A673 (cell line): Measurements from ENCODE around the gene ADCY10.

Experiments used
- EZH2 ChIP-seq: fragments of 200-600 bp; sonication (generic); IDR thresholded peaks from 2 replicates; pipeline ENCODE4 v1.6.1; 2017; ENCODE audit warnings: borderline replicate concordance, low read depth, mild to moderate bottlenecking, mixed read lengths, antibody characterized with exemption, low read length; ENCODE audit not compliant: poor library complexity, severe bottlenecking
- TF ChIP-seq, protein P1 (sequence below): fragments of 300-800, 200-600 bp; sonication (generic); conservative IDR thresholded peaks from 2 replicates; pipeline ENCODE4 v1.5.1; 2017; ENCODE audit warnings: low read depth, mild to moderate bottlenecking, antibody characterized with exemption, low read length, moderate library complexity, mixed read lengths

DNA sequence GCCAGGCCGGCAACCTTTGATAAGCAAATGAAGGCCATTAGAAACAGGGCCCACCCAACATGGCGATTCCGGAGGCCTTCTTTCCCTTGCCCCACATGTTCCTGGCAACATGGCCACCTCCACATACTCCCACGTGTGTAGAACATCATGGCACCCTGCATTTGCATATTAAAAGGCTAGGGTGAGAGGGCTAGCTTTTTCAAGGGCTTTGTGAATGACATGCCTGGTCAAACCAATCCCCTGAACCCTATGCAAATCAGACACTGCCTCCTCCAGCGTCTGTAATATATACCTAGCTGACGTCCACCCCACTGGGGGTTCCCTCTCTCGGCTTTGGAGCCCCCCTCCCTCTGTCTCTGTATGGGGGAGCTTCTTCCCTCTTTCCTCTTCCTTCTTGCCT lies 1.6 kb downstream of the ADCY10 start:
- TF ChIP-seq, protein P1, sequence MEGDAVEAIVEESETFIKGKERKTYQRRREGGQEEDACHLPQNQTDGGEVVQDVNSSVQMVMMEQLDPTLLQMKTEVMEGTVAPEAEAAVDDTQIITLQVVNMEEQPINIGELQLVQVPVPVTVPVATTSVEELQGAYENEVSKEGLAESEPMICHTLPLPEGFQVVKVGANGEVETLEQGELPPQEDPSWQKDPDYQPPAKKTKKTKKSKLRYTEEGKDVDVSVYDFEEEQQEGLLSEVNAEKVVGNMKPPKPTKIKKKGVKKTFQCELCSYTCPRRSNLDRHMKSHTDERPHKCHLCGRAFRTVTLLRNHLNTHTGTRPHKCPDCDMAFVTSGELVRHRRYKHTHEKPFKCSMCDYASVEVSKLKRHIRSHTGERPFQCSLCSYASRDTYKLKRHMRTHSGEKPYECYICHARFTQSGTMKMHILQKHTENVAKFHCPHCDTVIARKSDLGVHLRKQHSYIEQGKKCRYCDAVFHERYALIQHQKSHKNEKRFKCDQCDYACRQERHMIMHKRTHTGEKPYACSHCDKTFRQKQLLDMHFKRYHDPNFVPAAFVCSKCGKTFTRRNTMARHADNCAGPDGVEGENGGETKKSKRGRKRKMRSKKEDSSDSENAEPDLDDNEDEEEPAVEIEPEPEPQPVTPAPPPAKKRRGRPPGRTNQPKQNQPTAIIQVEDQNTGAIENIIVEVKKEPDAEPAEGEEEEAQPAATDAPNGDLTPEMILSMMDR: no peak
- no peak for TF ChIP-seq EZH2
